Activated T-helper 1 cell treated with Interleukin-2 at 50 U/mL for 16 hours (primary cell): ENCODE measurements around the gene IMMP2L.
"Not testable (repeated sequence)": the region's sequence is repeated elsewhere in the genome, so short reads cannot be mapped to it uniquely, and the experiment has no call there.

Experiments used
- DNase-seq: peaks from one replicate; pipeline ENCODE4 v3.0.0-alpha.2; 2020; ENCODE audit warnings: low read depth

The IMMP2L gene

GRCh38 chr7:111505422-111505821 is 56.9 kb downstream of the IMMP2L start:
- not testable (repeated sequence) for DNase-seq

DNA sequence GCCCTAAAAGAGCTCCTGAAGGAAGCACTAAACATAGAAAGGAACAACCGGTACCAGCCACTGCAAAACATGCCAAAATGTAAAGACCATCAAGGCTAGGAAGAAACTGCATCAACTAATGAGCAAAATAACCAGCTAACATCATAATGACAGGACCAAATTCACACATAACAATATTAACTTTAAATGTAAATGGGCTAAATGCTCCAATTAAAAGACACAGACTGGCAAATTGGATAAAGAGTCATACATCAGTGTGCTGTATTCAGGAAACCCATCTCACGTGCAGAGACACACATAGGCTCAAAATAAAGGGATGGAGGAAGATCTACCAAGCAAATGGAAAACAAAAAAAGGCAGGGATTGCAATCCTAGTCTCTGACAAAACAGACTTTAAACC is 60.5 kb downstream of the IMMP2L start:
- DNase-seq: not testable (repeated sequence)

DNA sequence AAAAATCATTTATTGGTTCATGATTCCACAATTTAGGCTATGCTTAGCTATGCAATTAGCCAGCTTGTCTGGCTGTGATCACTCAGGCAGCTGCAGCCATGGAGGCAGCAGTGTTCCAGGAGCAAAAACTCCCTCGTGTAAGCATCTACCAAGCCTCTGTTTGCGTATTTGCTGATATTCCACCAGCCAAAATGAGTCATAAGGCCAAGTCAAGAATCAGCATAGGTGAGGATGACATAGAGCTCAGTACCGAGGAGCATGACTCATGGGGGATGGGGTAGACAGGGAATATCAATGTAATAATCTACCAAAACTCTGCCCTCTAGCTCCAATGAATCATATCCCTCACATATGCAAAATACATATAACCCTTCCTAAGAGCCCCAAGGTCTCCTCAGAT is 63.3 kb downstream of the IMMP2L start:
- DNase-seq: no peak

GRCh38 chr7:111498391-111499007 is 63.8 kb downstream of the IMMP2L start:
- DNase-seq: no peak

GRCh38 chr7:111495173-111495810 is 67.0 kb downstream of the IMMP2L start:
- DNase-seq: no peak

- no peak for DNase-seq
Observed at GRCh38 chr7:111492234-111492633, 70.1 kb downstream of the IMMP2L start.

DNA sequence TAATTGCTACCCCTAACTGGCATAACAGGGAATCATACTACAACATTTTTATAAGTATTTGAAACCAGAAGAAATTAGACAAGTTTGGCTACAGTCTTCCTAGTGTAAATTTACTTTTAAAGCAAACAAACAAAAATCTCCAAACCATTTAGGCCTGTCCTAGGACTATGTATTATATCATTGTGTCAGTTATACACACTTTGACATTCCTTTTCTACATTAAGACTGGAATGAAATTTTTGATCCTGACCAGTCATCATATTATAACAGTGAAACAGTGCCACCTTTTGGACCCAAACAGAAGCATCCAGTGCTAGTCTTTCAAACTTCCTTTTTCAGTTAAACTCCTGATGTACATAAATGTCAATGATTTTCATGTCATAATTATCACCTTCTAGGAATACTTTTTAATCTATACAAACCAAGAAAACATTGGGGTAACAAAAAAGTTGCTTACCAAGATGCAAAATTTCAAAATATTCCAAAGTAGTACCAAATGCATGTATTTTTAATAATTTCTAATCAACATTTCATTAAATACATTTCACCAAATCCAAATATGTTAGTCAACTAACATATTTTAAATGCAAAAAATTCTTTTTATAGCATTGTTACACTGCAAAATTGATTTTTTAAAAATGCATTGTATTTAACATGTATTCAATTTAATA is 75.7 kb downstream of the IMMP2L start:
- DNase-seq: no peak

GRCh38 chr7:111485701-111486380 is 76.5 kb downstream of the IMMP2L start:
- no peak for DNase-seq

- no peak for DNase-seq
Observed at GRCh38 chr7:111483078-111483477, 79.2 kb downstream of the IMMP2L start.

GRCh38 chr7:111477462-111478225 is 84.6 kb downstream of the IMMP2L start:
- no peak for DNase-seq

- no peak for DNase-seq
Observed at GRCh38 chr7:111476586-111477293, 85.6 kb downstream of the IMMP2L start.

DNA sequence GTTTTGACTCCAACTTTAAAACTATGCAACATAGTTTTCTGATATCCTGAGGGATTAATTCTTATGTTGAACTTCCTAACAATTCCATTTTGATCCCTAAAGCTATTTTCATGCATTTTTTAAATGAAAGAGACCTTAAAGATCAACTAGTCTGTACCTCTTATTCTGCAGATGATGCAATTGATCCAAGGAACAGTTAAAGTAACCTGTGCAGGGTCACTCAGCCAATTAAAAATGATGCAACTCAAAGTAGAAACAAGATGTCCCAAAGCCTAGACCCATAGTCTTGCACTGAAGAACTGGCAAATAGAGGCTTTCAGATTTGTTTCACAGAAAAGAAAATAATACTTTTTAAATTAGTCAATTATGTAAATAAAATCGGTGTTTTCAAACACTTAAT is 86.3 kb downstream of the IMMP2L start:
- DNase-seq: no peak

- DNase-seq: no peak
Observed at GRCh38 chr7:111475419-111475748, 86.9 kb downstream of the IMMP2L start.

DNA sequence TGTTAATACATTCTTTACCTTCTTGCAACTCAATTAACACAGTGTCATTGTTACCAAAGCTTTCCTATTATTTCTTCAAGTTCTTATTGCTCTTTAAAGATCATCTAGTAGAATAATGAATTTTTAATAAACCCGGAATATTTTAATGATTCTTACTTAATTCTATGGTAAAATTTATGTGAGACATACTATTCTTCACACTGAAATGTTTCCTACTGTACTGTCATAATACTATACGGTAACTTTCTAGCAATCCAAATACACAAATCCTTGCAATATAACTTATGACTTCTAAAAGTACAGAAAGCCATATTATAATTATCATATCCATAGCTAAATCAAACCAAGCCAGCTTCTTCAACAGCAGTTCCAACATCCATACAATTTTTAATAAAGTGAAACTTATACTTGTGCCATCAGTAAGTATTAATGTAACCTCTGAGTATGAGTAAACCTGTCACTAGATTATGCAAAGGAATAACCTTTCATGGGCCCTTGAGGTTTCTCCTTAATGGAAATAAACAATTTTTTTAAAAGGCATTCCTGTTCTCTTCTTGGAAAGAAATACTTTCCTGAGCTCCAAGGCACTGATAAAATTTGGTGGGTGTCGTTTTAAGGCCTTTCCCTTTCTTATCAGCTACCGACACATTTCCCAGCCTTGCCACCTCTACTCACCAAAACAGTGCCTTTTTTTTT is 87.4 kb downstream of the IMMP2L start:
- no peak for DNase-seq

- DNase-seq: no peak
Observed at GRCh38 chr7:111473449-111474198, 88.7 kb downstream of the IMMP2L start.

DNA sequence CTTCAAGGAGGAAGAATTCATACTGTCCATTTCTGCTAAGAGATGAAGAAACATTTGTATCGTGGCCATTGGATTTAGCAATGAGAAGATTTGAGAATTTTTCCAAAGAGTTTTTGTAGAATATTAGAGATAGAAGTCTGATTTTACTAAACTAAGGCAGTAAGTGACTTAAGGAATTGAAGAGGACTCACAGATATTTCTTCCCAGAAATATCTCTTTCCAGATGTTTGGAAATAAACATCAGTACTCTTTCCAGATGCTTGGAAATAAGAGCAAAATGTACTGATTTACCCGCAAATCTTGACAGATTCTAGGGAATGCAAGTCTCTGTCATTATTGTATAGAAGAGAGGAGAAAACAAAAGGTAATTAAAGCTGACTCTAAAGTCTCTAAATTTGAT is 91.3 kb downstream of the IMMP2L start:
- DNase-seq: no peak

DNA sequence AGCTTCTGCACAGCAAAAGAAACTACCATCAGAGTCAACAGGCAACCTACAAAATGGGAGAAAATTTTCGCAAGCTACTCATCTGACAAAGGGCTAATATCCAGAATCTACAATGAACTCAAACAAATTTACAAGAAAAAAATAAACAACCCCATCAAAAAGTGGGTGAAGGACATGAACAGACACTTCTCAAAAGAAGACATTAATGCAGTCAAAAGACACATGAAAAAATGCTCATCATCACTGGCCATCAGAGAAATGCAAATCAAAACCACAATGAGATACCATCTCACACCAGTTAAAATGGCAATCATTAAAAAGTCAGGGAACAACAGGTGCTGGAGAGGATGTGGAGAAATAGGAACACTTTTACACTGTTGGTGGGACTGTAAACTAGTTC is 92.4 kb downstream of the IMMP2L start:
- DNase-seq: not testable (repeated sequence)

DNA sequence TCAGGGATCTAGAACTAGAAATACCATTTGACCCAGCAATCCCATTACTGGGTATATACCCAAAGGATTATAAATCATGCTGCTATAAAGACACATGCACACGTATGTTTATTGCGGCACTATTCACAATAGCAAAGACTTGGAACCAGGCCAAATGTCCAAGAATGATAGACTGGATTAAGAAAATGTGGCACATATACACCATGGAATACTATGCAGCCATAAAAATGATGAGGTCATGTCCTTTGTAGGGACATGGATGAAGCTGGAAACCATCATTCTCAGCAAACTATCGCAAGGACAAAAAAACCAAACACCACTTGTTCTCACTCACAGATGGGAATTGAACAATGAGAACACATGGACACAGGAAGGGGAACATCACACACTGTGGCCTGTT is 96.5 kb downstream of the IMMP2L start:
- not testable (repeated sequence) for DNase-seq

- DNase-seq: no peak
Observed at GRCh38 chr7:111460695-111461094, 101.6 kb downstream of the IMMP2L start.

- no peak for DNase-seq
Observed at GRCh38 chr7:111459757-111460280, 102.5 kb downstream of the IMMP2L start.
